GM18867 (cell line): Measurements from ENCODE around the gene ST7.
A peak's percentile ranks its signal among the peaks of the same experiment; 100 is the strongest.
"Not testable (repeated sequence)": the region's sequence is repeated elsewhere in the genome, so short reads cannot be mapped to it uniquely, and the experiment has no call there.

Experiments
- ATAC-seq: cut with Tn5 transposase; IDR thresholded peaks from one replicate; pipeline ENCODE4 v1.9.1; 2021; ENCODE audit warnings: mild to moderate bottlenecking, moderate library complexity; ENCODE audit not compliant: unreplicated experiment

Gene ST7, protein sequence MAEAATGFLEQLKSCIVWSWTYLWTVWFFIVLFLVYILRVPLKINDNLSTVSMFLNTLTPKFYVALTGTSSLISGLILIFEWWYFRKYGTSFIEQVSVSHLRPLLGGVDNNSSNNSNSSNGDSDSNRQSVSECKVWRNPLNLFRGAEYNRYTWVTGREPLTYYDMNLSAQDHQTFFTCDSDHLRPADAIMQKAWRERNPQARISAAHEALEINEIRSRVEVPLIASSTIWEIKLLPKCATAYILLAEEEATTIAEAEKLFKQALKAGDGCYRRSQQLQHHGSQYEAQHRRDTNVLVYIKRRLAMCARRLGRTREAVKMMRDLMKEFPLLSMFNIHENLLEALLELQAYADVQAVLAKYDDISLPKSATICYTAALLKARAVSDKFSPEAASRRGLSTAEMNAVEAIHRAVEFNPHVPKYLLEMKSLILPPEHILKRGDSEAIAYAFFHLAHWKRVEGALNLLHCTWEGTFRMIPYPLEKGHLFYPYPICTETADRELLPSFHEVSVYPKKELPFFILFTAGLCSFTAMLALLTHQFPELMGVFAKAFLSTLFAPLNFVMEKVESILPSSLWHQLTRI

DNA sequence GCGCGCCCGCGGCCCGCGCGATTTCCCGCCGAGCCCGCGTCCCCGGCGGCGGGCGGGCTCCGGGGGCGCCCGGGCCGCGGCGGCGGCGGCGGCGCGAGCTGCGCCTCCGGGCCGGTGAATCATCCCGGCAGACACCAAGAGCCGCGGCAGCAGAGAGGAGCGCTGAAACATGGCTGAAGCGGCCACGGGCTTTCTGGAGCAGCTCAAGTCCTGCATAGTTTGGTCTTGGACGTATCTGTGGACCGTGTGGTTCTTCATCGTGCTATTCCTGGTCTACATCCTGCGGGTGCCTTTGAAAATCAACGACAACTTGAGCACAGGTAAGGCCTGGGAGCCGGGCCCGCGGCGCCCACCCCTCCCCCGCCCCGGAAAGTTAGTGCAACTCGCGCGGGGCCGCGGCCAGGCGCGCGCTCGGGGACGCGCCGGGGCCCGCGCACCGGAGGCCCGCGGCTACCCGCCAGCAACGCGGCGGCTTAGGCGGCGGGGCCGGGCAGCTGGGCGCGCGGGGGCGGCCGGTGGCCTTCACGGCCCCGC is at the start of gene ST7:
Gene ST7, plus strand, starts transcription at position 130 of the 534 bp plus-strand sequence. Its CDS starts 40 bp downstream, at position 170.
- peak; percentile 43 for ATAC-seq

DNA sequence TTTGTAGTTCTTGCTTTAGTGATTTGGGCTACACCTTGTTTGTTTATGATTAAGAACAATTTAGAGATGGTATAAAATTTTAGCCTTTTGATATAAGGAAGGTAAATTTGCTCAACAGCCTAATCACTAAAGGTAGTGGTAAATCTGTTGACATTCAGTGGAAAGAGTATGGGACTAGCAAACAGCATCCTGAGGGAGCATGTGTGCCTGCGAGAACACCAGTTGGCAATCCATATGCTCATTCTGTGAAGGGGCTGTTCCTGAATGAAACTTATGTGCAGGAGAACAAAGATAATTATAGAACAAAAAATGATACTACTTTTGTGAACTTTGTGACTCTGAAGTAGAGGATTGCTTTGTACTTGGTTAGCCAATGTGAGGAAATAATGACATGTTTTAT is 46.9 kb upstream of the ST7 start:
- ATAC-seq = no peak

DNA sequence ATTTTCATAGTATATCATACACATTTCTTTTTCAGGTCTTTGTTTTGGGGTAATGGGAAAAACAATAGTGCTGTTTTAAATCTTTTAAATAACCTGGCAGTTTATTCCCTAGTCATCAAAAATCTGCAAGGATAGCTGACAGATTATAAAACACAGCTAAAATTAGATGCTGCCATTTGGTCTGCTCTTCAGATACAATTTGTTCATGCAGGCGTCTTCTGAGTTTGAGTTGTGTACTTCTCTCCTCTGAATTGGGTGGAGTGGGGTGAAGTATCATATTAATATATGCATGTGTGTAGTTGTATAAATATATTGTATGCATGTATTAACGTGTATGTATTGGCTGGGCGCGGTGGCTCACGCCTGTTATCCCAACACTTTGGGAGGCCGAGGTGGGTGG is 42.9 kb upstream of the ST7 start:
- no peak for ATAC-seq

DNA sequence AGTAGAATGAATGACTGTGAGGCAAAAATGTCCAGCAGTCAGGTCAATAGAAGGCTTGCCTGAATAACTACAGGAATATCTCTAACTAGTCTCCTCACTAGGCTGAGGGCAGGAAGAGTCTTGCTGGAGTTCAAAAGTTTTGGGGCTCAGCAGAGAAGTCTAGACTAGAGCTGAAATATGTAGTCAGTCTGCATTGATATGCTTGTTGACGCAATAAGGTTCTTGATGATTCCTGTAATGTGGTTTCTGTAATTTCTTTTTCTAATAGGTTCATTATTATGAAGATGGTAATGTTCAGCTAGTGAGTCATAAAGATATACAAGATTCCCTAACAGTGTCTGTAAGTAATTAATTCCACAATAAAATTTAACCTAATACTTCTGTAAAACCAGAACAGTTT is 41.5 kb upstream of the ST7 start:
- ATAC-seq = no peak

DNA sequence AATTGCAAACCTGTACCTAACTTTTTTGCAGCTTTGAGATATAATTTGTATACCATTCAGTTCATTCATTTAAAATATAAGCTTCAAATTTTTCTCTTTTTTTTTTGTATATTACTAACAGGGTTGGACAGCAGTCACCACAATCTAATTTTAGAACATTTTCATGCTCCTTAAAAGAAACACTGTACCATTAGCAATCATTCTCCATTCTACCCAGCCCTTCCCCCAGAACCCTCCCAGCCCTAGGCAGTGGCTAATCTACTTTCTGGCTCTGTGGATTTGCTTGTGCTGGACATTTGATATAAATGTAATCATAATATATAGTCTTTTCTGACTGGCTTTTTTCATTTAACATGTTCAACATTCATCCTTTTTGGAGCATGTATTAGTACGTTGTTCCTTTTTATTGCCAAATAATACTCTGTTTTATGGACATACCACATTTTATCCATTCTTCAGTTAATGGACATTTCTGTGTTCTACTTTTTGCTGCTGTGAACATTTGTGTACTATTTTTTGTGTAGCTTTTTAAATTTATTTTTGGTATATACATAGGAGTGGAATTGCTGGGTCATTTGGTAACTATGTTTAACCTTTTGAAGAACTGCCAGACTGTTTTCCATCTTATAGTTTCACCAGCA is 40.9 kb upstream of the ST7 start:
- ATAC-seq = no peak

DNA sequence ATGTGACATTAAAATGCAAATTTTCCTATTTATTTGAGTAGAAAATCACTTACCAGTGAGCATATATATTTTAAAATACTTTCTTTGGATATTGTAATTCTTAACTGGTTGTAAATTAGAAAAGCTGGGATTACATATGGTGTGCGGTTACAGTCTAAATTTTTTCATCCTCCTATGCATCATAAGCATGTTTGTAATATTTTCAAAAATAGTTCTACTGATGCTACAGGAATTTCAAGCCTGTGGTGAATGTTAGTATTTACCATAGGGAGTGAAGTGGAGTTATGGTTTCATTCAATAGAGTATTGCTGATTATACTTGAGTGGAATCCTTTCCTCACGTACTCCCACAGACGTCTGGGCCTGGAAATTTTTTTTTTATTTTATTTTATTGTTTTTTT is 34.6 kb upstream of the ST7 start:
- ATAC-seq = no peak

DNA sequence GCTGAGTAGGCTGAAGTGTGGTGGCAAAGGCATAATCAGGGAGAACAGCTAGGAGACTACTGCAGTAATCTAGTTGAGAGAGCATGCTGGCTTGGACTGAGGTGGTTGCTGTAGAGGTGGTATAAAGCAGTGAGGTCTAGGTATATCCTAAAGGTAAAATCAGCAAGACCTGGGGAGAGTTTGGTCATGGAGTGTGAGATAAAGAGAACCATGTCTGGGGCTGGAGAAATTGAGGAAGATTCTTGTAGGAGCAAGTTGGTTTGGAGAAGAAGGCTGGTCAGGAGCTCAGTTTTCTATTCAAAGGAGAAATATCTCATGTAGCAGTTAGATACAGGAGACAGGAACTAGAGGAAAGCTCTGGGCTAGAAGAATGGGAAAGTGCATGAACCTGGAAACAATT is 32.9 kb upstream of the ST7 start:
- no peak for ATAC-seq

DNA sequence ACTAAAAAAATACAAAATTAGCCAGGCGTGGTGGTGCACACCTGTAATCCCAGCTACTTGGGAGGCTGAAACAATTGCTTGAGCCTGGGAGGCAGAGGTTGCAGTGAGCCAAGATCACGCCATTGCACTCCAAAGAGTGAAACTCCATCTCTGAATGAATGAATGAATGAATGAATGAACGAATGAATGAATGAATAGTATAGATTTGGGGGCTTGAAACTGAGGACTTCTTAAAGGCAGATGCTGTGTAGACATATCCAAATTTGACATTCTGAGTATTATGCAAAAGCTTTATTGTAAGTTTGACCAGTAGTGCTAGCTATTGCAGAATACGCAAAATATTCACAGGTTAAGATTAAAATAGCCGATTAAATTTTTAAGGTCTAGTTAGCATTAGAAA is 30.8 kb upstream of the ST7 start:
- no peak for ATAC-seq

DNA sequence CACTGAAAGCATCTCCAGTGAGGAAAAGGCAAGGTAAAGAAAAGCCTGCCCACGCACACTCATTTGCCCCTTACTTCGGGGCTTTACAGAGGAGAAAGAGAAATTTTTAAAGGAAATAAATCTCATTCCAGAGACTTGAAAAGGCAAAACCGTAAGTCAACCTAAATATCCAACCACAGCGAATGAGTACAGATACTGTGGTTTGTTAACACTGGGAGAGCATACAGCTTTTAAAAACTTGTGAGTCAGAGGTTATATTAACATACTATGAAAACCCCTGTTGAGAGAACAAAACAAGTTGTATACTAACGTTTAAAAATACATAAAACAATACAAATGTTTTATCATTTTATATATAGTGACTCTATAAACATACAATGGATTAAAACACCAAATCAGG is 28.6 kb upstream of the ST7 start:
- ATAC-seq = no peak

DNA sequence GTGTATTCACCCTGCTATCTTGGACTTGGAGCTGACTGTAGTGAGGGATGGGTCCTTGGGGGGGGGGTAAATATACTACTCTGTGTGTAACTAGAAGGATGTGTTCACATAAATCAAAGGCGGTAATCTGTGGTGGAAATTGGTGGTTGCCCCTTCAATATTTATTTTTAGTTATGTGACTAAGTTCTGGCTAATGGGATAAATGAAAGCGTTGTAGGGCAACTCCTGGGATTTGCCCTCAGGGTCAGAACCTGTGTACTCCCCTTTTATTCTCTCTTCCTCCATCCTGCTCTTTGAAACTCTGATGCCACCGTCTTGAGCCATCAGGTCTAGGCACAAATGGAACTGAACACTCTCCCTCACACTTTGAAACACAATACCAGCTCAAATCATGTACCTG is 24.3 kb upstream of the ST7 start:
- no peak for ATAC-seq

DNA sequence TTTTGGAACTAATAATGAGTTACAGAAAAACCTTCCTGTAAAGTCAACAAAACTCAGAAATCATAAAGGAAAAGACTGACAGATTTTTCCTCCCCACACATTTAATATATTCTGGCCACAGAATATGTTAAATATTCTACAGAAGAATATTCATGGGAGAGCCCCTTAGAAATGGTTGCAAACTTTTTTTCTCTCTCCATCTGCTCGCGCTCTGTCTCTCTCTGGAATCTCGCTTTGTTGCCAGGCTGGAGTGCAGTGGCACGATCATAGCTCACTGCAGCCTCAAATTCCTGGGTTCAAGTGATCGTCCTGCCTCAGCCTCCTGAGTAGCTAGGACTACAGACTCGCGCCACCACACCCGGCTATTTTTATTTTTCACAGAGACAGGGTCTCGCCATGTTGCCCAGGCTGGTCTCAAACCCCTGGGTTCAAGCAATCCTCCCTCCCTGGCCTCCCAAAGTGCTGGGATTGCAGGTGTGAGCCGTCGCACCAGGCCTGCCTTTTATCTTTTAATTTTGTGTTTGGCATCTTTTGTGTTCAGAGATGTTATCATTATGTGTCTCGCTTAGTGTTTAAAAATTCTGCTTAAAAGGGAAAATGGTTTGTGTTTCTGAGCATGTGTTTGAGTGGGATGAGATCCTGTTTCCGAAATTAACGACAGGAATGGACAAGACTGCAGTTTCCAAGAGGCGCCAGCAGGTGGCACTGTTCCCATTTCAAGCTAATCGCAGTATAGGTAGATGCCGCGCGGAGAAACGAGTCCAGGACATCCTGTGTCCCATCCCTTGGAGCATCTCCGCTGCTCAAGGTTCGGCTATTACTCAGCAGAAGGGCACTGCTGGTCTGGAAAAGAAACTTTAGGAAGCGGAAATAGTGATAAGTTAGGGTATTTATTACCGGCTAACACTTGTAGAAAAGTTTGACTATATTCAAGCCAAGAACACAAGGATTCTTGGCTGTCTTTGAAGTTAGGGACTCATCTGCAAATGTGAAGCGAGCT is 23.1 kb upstream of the ST7 start:
- peak; percentile 83 for ATAC-seq

DNA sequence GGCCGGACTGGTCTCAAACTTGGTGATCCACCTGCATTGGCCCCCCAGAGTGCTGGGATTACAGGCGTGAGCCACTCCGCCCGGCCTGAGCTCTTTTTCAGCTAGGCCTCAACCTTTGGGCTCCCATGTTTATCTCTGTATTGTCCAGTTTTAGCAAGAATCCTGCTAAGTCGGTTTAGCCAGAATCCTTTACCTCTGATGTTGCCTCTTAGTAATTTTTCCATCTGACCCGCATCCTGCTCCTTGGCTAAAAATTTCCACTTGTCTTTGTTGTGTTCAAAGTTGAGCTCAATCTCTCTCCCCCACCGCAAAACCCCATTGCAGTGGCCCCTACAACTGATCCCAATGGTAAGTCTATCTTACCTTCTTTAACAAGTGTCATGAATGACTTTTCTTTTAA is 20.7 kb upstream of the ST7 start:
- ATAC-seq = no peak

DNA sequence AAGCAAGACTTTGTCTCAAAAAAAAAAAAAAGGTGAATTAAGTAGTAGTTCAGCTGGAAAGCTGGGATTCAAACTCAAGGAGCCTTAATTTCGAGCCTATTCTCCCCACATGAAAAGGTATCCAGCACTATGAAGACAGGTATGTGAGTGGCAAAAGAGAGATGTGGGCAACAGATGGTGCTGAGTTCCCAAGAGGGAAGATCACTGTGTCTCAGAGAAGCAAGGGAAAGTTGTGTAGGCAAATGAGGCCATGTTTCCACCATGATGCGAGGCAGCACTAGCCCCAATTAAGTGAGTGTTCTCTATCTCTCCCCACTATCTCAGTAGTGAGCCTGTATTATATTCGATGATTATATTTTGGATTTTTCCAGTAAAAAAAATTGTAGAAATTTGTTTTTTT is 19.8 kb upstream of the ST7 start:
- no peak for ATAC-seq

DNA sequence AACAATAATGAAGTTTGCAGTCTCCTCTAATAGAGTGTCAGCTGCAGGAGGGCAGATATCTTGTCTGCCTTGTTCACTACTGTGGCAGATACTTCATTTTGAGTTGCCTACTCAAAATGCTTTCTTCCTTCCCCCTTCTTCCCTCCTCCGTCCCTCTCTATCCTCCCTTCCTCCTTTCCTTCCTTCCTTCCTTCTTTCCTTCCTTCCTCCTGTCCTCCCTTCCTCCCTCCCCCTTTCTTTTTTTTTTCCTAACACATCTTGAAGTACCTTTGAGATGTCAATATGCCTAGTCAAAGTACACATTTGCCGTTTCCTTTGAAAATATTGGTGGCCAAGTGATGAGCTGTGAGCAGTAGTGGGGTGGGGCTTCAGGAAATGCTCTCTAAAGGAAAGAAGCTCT is 18.7 kb upstream of the ST7 start:
- ATAC-seq = no peak

DNA sequence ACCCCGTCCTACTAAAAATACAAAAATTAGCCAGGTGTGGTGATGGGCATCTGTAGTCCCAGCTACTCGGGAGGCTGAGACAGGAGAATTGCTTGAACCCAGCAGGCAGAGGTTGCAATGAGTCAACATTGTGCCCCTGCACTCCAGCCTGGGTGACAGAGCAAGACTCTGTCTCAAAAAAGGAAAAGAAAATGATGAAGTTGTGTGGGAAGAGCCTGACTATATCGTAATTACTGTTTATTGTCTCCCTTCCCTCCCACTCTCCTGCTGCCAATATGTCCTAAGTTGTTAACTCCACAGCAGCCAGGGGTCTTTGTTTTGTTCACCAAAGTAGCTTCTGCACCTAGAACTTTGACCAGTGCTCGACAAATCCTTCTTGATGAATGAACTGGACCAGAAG is 16.5 kb upstream of the ST7 start:
- ATAC-seq = not testable (repeated sequence)

DNA sequence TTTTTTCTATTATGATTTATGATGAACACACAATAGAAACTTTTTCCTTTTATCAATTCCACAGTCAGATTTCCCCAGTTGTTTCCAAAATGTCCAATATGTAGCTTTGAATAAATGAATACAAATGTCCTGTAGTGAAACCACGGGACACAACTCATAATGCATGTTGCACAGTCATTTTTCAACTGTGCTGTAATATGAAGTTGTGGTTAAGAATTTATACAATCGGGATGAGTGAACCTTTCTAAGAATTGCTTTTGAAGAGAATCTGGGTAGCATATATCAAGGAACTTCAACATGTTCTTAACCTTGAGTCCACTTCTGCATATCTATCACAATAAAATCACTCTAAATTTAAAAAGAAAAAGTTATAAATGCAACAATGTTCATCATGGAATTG is 14.6 kb upstream of the ST7 start:
- no peak for ATAC-seq

DNA sequence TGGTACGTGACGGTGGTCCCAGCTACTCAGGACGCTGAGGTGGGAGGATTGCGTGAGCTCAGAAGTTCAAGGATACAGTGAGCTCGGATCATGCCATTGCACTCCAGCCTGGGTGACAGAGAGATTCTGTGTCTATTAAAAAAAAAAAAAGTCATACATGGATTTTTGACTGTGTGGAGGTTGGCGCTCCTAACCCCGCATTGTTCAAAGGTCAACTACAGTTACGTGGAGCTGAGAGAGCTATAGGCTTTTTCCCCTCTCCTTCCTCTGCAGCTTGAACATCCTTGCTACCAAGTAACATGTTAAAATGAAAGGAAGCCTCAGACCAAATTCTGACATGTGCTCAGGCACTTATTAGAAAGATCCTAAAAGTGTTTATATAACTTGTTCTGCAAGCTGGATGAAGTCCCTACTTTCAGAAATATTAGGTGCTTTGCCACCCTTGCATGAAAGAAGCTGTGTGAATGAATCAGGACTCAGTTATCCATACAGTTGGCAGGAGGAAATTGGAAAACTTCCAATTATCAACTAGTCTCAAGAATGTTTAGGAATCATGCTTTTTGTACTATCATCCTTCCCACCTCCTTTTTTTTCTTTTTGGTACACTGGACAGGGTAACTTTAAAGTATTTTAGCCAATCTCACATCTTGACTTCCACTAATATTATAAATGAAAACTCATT is 12.5 kb upstream of the ST7 start:
- no peak for ATAC-seq

DNA sequence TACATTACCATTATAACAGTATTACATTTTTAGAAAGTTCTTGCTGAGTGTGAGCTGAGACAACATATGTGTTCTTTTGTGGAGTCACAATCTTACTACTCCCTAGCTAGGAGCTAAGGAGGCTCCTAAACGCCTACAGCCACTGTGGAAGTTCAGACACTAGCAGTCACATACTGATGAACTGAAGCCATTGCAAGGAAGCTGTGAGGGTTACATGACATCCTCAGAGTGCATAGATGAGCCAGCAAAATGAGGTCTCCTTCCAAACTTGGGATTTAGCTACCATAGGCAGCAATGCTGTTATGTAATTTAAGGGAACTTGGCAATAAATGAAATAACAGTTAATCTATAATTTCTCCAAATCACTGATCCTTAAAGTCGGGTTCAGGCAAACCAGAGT is 10.8 kb upstream of the ST7 start:
- no peak for ATAC-seq

DNA sequence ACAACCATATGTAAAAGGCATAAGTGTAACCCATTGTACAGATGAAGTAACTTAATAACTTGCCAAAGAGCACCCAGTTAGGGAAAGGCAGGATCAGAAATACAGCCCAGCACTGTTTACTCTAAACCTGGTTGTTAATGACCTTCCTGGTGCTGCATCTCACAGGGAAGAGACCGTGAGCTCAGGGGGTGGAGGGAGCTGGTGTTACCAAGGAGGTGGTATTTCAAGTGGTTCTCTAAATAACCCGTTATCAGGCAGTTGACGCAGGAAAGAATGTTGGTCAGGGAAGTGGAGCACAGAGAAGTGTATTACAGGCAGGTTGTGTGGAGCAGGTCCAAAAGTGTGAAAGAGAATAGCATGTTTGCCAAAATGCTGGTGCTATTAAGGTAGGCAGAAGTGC is 4.4 kb upstream of the ST7 start:
- ATAC-seq = no peak
